ENCODE results near the gene HABP2.

The HABP2 gene

GRCh38 chr10:113550365-113550764, 2.5 kb upstream of the HABP2 start:
- DNase-seq: peak; percentile 59
- in situ Hi-C loops (cut with HindIII; ENCODE audit: low pct_ligation_motif_present, low pct_unique_long_range_greater_than_20kb, low sequenced_read_pairs): no loop called here

- no peak for DNase-seq
- in situ Hi-C loops (cut with HindIII; ENCODE audit: low pct_ligation_motif_present, low pct_unique_long_range_greater_than_20kb, low sequenced_read_pairs): no loop called here
Observed at GRCh38 chr10:113552014-113552413, 839 bp upstream of the HABP2 start.

DNA sequence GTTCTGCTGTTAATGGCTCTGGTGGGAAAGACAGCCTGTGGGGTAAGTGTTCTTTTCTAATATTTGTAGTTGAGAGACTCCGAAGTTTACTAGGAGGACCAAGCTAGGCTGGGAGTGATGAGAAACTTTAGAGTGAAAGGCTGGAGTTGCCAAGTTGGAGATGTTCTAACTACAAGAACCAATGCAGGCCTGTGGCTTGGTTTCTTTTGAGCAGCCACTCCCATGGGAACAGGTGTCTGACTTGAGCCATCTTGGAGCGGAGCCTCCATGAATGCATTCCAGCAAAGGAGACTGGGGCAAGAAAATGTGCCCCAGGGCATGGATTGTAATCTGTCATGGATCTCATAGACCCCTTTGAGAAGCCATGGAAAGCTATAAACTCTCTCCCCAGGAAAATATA, 296 bp downstream of the HABP2 start:
- in situ Hi-C loops (cut with HindIII; ENCODE audit: low pct_ligation_motif_present, low pct_unique_long_range_greater_than_20kb, low sequenced_read_pairs): no loop called here

GRCh38 chr10:113554214-113554613, 1.4 kb downstream of the HABP2 start:
- no peak for DNase-seq
- in situ Hi-C loops (cut with HindIII; ENCODE audit: low pct_ligation_motif_present, low pct_unique_long_range_greater_than_20kb, low sequenced_read_pairs): no loop called here

More for the DNA sequence above, 296 bp downstream of the HABP2 start:
- no peak for DNase-seq

- in situ Hi-C loops (cut with HindIII; ENCODE audit: low pct_ligation_motif_present, low pct_unique_long_range_greater_than_20kb, low sequenced_read_pairs): no loop called here
- no peak for DNase-seq
Observed at GRCh38 chr10:113555245-113555644, 2.4 kb downstream of the HABP2 start.

DNA sequence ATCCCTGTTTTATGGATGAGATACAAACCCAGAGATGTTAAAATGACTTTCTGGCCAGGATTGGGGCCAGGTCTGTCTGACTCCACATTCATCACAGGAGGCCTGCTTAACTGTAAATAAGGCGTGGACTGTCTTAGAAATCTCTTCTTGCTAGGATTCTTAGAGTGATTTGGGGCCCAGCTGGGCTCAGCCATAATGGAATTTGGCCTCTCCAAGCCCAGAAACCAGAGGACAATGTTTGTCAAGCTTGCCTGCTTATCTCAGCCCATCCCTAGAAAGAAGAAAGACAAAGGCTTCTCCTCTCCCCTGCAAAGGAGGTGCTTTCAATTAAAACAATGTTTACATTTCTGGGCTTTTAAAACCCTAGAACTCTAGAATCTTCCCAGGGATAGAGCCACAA, 2.9 kb downstream of the HABP2 start:
- no peak for DNase-seq
- in situ Hi-C loops (cut with HindIII; ENCODE audit: low pct_ligation_motif_present, low pct_unique_long_range_greater_than_20kb, low sequenced_read_pairs): no loop called here

DNA sequence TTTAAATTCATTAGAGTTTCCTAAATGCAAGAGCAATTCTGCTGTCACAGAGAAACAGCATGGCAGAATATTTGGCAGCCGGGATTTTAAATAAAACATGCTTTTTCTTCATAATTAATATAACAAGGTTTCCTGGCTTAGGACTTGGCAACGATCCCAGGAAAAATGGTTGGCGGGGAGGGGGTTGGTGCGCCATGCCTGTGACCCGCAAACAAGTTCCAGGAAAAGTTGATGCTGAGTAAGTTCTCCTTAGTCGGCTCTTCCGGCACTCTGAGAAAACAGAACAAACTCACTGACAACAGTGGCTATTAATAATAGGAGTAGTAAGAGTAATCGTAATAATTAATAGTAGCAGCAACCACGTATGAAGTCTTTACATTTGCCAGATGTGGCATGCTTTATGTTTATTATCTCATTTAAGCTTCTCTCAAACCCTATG, 4.6 kb downstream of the HABP2 start:
- DNase-seq: no peak
- in situ Hi-C loops (cut with HindIII; ENCODE audit: low pct_ligation_motif_present, low pct_unique_long_range_greater_than_20kb, low sequenced_read_pairs): no loop called here

DNA sequence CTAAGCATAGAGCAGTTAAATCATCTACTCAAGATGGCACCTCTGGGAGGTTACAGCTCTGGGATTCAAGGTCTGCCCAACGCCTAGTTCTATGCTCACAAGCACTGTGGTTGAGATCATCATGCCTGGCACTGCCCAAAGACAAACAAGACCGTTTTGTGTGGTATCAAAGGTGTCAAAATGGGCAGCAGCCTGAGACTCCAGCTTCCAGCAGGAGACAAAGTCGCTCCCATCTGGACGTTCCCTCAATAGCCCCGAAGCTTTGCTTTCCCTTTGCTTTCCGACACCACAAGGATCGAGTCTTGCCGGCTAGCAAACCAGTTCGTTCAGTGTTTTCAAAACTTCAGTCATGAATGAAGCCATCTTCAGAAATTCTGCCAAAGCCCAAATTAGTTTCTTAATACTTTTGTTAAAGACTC, 5.1 kb downstream of the HABP2 start:
- in situ Hi-C loops (cut with HindIII; ENCODE audit: low pct_ligation_motif_present, low pct_unique_long_range_greater_than_20kb, low sequenced_read_pairs): no loop called here
- DNase-seq: no peak

- in situ Hi-C loops (cut with HindIII; ENCODE audit: low pct_ligation_motif_present, low pct_unique_long_range_greater_than_20kb, low sequenced_read_pairs): no loop called here
- no peak for DNase-seq
Observed at GRCh38 chr10:113560071-113560470, 7.2 kb downstream of the HABP2 start.

GRCh38 chr10:113561214-113561613, 8.4 kb downstream of the HABP2 start:
- in situ Hi-C loops (cut with HindIII; ENCODE audit: low pct_ligation_motif_present, low pct_unique_long_range_greater_than_20kb, low sequenced_read_pairs): no loop called here
- DNase-seq: no peak

DNA sequence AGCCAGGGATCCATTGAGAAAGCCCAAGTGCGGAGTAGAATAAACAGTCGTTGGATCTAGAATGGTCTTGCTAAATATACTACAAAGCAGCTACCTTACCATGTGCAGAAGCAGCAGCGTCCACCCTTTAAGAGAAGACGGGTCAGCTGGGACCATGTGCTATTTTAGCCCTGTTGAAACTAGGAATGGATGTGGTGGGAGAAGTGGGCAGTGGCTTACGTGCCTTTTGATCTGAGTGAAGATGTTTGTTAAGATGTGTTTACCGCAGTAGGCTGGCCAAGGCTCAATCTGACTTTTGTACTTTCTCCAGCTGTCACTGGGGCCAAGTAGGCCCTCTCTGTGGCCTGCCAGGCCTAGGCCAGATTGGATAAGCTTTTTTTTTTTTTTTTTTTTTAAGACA, 9.2 kb downstream of the HABP2 start:
- in situ Hi-C loops (cut with HindIII; ENCODE audit: low pct_ligation_motif_present, low pct_unique_long_range_greater_than_20kb, low sequenced_read_pairs): no loop called here
- no peak for DNase-seq

- no peak for DNase-seq
Observed at GRCh38 chr10:113562704-113563103, 9.9 kb downstream of the HABP2 start.

DNA sequence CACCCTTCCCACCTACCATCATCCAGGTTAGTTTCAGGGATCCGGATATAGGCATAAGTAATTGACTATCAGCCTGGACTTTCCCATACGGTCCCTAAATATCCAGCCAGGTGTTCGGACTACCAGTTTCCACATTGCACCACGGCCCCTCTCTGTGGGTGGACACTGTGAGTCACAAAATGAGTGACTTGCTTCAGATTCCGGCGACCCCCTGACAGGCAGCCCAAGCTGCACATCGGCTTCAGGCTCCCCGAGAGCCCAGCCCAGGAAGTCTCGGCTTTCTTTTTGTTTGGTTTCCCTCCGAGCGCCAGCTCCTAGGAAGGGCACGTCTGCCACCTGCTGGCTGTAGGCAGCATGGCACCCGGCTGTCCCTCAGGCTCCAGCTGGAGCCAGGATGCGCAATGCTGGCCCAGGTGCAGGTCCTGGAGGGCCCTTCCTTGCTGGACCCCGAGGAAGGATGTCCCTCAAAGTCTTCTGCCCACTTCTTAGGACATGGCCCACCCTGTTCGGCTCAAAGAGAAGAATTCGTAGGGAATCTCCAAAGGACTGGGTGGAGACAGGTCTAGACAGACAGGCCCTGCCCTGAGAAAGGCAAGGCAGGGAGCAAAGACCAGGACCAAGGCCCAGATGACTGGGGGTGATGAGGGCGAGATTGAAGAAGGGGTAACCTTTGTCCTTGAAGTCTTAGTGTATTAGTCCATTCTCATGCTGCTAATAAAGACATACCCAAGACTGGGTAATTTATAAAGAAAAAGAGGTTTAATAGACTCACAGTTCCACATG, 10.6 kb downstream of the HABP2 start:
- in situ Hi-C loops (cut with HindIII; ENCODE audit: low pct_ligation_motif_present, low pct_unique_long_range_greater_than_20kb, low sequenced_read_pairs): no loop called here
- peak; percentile 72 for DNase-seq

More at GRCh38 chr10:113562704-113563103, 9.9 kb downstream of the HABP2 start:
- in situ Hi-C loops (cut with HindIII; ENCODE audit: low pct_ligation_motif_present, low pct_unique_long_range_greater_than_20kb, low sequenced_read_pairs): no loop called here

- in situ Hi-C loops (cut with HindIII; ENCODE audit: low pct_ligation_motif_present, low pct_unique_long_range_greater_than_20kb, low sequenced_read_pairs): no loop called here
- DNase-seq: no peak
Observed at GRCh38 chr10:113565364-113565763, 12.5 kb downstream of the HABP2 start.

GRCh38 chr10:113566888-113567287, 14.0 kb downstream of the HABP2 start:
- DNase-seq: no peak
- in situ Hi-C loops (cut with HindIII; ENCODE audit: low pct_ligation_motif_present, low pct_unique_long_range_greater_than_20kb, low sequenced_read_pairs): no loop called here

DNA sequence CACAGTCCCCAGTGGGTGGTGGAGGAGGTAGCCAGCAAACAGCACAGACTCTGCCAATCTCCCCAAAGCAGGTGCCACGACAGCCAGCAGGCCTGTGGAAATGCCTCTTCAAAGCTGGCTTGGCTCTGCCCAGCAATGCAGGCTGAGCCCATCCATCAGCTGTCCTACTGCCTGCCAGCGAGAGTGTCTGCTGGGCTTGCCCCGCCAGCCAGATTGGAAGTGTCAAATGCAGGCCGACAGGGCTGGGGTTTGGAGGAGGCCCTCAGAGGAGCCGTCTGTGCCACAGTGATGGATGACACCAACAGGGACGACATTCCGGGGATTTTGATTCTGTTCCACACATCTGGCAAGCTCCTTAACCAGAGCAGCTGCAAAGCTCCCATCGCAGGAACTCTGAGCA, 16.7 kb downstream of the HABP2 start:
- in situ Hi-C loops (cut with HindIII; ENCODE audit: low pct_ligation_motif_present, low pct_unique_long_range_greater_than_20kb, low sequenced_read_pairs): no loop called here
- no peak for DNase-seq

- in situ Hi-C loops (cut with HindIII; ENCODE audit: low pct_ligation_motif_present, low pct_unique_long_range_greater_than_20kb, low sequenced_read_pairs): no loop called here
- DNase-seq: no peak
Observed at GRCh38 chr10:113572520-113573290, 19.9 kb downstream of the HABP2 start.

GRCh38 chr10:113573368-113573767, 20.5 kb downstream of the HABP2 start:
- in situ Hi-C loops (cut with HindIII; ENCODE audit: low pct_ligation_motif_present, low pct_unique_long_range_greater_than_20kb, low sequenced_read_pairs): no loop called here
- DNase-seq: no peak

DNA sequence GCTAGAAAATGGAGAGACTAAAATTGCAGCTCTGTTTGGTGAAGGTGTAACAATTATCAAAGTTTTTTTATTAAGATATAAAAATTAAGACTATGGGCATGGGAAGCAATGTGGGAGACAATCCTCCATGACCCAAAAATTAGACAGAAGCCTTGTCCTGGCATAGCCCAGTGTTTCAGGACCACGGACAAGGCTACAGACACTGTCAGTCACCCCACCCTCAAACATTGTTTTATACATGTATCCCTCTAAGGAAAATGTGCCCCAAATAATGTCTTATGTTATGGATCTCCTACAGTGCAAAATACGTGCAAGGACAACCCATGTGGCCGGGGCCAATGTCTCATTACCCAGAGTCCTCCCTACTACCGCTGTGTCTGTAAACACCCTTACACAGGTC, 24.0 kb downstream of the HABP2 start:
- in situ Hi-C loops (cut with HindIII; ENCODE audit: low pct_ligation_motif_present, low pct_unique_long_range_greater_than_20kb, low sequenced_read_pairs): no loop called here

DNA sequence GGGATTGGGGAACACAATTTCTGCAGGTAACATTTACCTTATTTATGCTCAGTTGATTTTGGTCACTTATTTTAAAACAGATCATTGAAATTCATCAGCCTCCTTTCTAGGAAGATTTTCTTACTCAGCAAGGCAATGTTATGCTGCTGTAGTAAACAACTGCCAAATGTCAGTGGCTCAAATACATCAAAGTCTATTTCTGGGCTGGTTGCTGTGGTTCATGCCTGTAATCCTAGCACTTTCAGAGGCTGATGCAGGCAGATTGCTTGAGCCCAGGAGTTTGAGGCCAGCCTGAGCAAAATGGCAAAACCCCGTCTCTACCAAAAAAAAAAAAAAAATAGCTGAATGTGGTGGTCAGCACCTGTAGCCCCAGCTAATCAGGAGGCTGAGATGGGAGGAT, 25.9 kb downstream of the HABP2 start:
- in situ Hi-C loops (cut with HindIII; ENCODE audit: low pct_ligation_motif_present, low pct_unique_long_range_greater_than_20kb, low sequenced_read_pairs): no loop called here
- DNase-seq: no peak

More for the DNA sequence above, 24.0 kb downstream of the HABP2 start:
- DNase-seq: peak; percentile 51

Measured in ACHN (cell line).